Measurements from ENCODE around the gene ATG10.
"Not testable (repeated sequence)": the region's sequence is repeated elsewhere in the genome, so short reads cannot be mapped to it uniquely, and the experiment has no call there.

ATG10 gene

DNA sequence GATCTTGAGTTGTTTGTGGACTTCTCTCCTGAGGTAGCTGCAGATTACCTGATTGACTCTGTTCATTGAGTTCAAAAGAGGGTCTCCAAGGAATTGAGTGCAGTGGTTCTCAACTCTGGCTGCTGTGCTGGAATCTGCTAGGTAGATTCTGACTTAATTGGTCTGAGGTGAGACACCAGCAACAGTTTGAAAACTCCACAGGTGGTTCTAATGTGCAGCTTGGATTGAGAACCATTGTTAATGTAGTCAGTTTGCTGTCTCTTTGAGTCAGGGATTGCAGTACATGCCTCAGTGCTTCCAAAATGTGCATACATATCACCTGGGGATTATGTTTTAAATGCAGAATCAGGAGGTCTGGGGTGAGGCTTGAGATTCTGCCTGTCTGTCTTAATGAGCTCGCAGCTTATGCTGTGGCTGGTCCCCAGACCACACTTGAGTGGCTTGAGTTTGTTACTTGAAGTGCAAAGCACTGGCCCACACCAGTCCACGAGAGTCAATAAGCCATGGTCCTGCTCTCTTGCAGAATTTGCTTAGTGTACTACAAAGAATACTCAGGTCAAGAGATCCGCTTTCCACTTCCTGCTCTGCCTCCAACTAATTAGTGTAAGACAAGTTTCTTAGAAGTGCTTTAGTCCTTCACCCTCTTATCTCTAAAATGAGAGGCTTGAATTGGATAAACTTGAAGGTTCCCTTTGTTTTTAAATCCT lies 82.3 kb downstream of the ATG10 start:
- DNase-seq (ENCODE audit: low read depth in 1 of 2, low spot score in 1 of 2): no peak

DNA sequence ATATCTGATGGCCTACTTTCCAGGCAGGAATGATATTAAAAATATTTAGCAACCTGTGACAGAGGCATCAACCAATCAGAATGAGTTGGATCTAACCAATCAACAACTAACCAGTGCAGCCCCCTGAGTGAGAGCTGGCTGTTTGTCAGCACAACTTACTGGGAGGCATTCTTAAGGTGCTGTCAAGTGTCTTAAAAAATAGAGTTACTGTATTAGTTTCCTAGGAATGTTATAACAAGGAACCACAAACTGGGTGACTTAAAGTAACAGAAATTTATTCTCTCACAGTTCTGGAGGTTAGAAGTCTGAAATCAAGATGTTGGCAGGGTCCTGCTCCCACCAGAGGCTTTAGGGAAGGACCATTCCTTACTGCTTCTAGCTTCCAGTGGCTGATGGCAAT lies 85.2 kb downstream of the ATG10 start:
- DNase-seq (ENCODE audit: low read depth in 1 of 2, low spot score in 1 of 2): no peak

DNA sequence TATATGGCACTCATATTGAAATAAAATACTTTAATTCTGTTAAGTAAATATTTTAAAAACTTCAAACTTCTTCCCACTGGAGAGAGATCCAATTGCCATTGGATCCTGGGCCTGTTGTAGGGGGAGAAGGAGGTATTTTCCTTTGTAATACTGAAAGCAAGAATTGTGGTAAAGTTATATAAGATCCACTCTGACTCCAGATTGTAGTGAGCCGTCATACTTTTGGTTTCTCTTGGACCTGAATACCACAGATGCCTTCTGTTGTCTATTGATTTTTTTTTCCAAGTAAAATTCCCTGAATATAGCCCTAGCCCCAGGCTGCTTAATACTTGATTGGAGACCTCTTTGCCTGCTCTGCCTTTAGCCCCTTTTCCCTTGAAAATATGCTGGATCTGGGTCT lies 86.9 kb downstream of the ATG10 start:
- no peak for DNase-seq (ENCODE audit: low read depth in 1 of 2, low spot score in 1 of 2)

DNA sequence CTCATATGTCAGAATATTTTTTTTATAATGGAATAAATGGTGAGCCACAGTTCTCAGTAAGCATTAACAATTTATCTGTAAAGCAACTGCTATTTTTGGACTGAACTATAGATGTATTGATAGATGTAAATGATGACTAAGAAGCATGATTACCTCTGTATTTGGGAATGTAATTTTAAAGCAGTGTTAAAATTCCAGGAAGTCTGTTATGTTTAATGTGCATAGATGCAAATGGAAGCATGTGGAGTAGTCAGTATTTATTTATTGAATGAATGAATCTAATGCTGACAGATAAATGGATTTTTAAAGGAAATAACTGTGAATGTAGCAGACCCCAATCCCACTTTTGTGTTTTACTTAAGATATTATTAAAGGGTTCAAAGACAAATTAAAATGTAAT lies 95.0 kb downstream of the ATG10 start:
- DNase-seq (ENCODE audit: low read depth in 1 of 2, low spot score in 1 of 2): no peak

DNA sequence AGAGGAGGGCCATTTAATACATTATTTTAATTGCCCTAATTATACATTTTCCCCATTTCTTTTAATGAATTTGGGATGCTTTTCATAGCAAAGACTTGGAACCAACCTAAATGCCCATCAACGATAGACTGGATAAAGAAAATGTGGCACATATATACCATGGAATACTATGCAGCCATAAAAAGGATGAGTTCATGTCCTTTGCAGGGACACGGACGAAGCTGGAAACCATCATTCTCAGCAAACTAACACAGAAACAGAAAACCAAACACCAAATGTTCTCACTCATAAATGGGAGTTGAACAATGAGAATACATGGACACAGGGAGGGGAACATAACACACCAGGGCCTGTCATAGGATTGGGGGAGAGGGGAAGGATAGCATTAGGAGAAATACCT lies 96.2 kb downstream of the ATG10 start:
- not testable (repeated sequence) for DNase-seq (ENCODE audit: low read depth in 1 of 2, low spot score in 1 of 2)

DNA sequence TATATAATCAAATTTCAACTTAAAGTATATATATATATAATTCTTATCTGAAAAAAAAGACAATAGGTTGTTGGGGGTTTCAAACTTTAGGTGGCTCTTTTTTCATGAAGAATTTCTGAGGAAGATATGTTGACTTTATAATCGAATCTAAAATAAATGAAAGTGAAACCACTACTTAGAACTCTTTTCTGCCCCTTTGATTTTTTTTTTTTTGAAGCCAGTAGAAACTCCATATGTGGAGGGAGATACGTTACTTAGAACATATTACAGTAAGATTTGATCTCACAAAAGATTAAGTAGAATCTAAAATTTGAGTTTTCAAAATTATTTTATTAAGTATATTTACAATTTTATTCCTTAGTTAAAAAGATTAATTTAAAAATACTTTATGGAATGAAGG lies 96.9 kb downstream of the ATG10 start:
- no peak for DNase-seq (ENCODE audit: low read depth in 1 of 2, low spot score in 1 of 2)

DNA sequence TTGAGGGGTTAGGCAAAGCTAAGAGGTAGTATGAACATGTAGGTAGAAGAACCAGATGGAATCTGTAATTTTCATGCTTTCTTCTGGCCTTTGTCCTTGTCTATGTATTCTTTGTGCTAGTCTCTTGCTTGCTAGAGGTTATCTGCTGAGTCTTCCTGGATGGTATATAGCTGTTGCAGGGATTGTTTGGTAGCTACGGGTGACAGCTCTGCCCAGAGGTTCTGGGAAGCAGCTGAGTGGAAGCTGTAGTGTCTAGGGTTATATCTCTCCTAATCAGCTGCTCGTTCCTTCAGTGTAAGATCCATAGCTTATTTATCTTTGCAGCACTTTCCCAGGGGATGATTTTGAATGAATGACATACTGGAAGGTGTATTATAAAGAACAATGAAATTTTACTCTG lies 100.3 kb downstream of the ATG10 start:
- DNase-seq (ENCODE audit: low read depth in 1 of 2, low spot score in 1 of 2): no peak

DNA sequence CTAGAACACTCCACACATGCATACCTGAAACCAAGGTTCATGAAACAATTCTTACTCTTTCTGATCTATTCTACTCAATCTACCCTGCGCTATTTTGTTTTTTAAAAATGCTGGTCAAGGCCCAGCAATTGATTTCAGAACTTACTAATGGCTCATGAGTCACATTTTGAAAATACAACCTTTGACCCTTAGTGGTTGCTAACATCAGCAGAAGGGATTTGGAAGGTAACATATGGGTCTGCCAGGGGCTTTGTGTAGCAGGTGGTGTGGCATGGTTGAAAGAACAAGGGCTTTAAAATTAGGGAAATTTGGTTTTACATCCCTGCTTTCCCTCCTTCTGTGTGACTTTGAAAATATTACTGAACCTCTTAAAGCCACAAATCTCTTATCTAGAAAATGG lies 101.4 kb downstream of the ATG10 start:
- DNase-seq (ENCODE audit: low read depth in 1 of 2, low spot score in 1 of 2): no peak

DNA sequence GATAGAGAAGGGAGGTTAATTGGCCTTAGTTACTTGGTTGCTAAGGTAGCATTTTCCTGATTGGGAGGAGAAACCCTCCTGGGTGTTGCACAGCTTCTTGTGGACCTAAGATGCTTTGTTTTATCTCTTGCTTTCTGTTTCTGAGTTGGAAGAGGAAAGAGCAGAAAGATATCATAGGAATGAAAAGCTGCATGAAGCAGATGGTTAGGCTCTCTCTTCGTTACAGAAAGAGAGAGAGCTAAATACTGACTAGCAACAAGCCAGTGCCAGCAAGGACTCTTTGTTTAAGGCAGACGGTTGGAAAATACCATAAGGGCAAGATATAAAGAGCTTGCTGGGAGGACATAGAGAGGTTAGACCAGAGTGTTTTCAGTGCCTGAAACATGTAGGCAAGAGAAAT lies 103.1 kb downstream of the ATG10 start:
- no peak for DNase-seq (ENCODE audit: low read depth in 1 of 2, low spot score in 1 of 2)

DNA sequence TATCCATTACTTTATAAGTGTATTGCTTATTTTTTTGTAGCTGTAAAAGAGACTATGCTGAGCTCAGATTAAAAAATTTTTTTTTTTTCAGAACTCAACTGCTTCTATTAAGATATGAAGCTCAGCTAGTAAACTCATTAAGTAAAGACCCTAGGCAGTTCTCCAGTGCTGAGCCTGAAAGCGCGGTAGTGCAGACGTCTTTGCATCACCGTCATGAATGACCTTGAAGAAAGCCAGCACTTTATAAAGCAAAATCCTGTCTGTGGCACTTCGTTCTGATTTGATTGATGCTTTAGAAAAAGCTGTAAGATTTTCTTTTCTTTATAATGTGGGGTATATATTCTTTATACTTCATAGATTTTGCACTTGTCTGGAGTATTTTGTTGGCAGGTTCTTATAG lies 105.7 kb downstream of the ATG10 start:
- no peak for DNase-seq (ENCODE audit: low read depth in 1 of 2, low spot score in 1 of 2)

DNA sequence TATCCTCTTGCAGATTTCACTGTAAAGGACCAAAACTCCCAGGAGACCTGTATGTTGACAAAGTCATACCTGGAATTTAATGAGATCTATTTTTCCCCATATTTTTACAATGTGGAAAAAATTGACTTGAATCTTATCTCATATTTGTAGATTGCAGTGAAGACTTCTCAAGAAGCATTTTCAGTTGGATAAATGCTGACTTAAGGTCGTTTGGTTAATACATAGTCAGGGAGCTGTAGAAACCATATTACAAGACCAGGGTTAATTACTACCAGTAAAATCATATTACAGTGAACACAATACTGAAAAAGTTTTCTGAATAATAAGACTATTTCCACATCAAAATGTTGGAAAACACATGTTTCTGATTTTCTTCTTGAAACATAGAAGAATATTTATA lies 119.8 kb downstream of the ATG10 start:
- no peak for DNase-seq (ENCODE audit: low read depth in 1 of 2, low spot score in 1 of 2)

DNA sequence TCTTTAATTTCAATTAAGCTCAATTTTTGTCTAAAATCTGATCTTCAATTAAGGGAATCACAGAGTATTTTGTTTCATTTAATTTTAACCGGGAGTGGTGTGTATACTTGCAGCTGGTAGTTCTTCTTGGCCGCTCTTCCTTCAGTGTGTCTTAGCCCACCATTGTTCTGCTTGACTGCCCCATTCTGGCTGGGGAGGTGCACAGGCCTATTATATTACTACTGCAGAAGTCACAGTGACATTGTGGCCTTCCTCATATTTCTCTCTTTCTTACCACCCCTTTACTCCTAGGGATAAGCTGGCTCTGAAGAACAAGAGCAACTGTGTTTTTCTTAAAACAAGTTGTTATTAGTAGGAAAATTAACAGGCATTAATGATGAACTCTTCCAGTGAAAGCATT lies 123.7 kb downstream of the ATG10 start:
- no peak for DNase-seq (ENCODE audit: low read depth in 1 of 2, low spot score in 1 of 2)

DNA sequence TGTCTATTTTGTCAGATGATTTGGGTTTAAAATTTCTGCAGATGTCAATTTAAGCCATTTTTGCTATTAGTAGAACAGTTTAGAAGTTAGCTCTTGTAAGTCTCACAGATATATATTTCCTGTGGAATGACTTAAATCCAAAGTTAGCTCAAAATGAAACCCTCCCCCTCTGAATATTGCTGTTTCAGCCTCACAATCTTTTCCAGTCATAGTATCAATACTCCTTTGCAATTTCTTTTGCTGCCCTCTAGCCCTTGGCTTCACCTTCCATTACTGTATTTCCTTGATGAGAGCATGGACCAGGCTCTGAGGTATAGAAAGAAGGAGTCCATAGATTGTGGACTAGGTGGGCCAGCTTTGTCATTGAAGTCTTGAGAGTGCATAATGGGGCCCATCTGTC lies 124.4 kb downstream of the ATG10 start:
- DNase-seq (ENCODE audit: low read depth in 1 of 2, low spot score in 1 of 2): no peak

DNA sequence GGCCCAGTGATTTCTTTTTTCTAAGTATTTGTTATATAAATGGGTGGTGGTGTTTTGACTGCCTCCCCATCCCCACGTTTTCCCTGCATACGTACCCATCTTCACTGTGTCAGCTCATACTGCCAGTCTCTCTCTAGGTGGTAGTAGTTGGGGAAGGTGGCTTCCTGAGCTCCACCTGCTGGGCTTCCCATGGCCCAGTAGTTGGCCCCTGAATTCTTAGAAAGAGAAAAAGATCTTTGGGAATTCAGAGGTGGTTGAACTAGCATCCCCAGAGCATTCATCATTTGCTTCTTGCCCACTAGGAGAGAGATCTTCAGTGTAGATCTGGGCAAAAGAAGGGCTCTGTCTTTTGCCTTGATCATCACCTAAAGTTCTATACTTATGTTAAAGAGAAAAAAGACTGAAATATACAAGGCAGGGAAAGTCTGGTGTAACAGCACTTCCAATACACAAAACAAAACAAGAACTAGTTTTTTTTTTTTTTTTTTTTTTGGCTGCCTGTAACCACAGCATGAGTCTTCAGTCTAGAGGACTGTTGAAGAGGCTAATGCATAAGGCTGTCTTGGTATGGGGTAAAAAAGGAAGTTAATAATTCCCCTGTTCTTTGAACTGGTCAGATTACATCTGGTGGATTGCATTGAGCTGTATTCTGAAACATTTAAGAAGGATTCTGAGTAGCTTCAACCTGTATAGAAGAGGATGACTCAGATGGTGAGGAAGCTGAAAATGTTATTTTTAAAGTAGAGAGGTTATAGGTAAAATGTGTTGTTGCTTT lies 128.7 kb downstream of the ATG10 start:
- no peak for DNase-seq (ENCODE audit: low read depth in 1 of 2, low spot score in 1 of 2)

DNA sequence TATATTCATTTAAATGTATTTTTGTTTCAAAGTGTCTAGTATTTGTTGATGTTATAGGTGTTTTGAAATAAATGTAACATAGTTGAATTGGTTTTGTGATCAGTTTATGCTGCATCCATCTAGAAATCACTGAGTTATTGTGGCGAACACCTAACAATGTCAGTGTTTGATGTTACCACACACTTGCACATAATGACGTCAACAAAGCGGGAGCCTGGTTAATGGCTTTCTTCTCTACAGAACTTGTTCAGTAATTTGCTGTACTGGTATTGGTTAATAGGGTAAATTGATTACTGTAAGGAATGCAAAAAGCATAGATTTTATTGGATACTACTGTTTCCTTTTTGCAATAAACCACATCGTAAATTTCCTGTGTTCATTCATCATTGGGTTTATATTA lies 133.0 kb downstream of the ATG10 start:
- DNase-seq (ENCODE audit: low read depth in 1 of 2, low spot score in 1 of 2): no peak

DNA sequence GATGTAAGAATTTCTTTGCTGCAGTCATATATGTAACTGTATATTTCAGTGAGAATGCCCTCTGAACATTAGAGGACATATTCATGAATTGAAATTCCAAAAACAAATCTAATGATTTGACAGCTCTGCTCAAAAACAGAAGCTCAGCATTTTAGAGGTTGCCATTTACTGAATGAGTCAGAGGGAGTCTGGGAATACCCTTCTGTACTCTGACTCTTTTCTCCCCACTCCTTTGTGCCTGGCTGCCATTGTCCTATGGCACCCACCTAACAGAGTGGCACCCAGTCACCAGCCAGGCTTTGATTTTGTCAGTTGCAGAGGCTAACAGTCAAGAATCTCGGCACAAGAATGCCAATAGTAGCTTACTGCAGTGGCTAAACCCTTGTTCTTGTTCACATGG lies 133.6 kb downstream of the ATG10 start:
- no peak for DNase-seq (ENCODE audit: low read depth in 1 of 2, low spot score in 1 of 2)

DNA sequence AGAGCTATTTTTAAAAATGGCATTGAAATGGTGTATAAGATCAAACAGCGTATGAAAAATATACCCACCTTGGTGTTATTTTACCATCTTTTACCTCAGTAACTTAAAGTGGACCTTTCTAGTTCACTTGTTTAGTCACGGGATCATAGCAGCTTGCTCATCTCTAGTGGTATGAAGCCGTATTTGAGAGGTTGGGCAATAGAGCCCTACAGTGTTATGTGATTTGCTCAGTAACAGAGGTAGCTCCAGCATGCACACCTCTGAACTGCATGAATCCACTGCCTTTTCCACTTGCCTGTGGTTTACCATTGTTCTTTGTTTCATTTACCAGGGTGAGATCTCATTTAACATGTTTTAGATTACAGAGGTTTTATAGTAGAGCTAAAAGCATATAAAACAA lies 134.4 kb downstream of the ATG10 start:
- no peak for DNase-seq (ENCODE audit: low read depth in 1 of 2, low spot score in 1 of 2)

DNA sequence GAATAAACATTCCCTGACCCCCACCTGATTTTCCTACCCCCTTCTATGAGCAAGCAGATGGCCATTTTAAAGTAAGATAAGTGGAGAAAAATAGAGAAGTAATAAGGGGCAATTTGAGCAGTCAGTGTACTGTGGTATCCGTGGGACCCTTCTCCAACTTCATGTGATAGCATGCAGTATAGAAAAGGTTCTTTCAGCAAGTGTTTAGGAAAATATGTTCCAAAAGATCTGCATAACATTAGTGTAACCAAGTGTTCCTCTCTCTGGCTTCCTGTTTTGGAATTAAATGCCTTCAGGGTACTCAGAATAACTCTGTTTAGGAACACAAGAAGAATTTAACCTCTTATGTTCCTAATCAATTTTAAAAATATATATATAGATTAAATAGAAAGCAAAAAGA lies 134.9 kb downstream of the ATG10 start:
- DNase-seq (ENCODE audit: low read depth in 1 of 2, low spot score in 1 of 2): no peak

DNA sequence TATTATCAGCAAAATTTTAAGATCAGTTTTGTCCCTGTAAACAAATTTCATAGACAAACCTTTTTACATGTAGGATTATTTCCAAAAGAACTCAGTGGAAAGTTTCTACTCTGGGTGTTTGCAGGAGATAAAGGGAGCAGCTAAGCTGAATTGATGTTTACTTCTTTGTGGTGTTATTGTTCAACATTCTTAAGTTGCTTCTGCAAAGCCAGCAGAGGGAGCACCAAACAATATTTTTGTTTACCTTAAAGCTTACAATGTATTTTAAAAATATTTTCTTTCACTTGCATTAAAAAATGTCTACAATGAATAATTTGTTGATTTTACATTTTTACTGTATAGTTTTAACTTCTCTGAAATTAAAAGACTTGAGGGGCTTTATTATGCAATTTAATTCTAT lies 135.4 kb downstream of the ATG10 start:
- no peak for DNase-seq (ENCODE audit: low read depth in 1 of 2, low spot score in 1 of 2)

DNA sequence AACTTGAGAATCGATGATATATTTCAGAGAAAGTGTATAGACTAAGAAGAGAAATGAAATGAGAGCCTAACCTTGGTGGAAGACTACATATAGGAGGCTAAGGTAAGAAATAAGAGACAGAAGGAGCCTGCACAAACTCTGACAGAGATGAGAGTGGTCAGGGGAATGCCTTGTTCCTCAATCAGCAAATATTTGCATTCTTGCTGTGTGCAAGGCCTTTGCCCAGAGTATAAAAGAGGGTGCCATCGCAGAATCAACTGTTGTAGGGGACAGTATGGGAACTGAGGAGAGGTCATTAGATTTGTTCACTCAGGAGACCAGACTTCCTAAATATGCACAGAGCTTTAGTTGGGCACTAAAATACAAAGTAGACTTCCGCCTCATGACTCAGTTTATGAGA lies 137.2 kb downstream of the ATG10 start:
- DNase-seq (ENCODE audit: low read depth in 1 of 2, low spot score in 1 of 2): no peak

DNA sequence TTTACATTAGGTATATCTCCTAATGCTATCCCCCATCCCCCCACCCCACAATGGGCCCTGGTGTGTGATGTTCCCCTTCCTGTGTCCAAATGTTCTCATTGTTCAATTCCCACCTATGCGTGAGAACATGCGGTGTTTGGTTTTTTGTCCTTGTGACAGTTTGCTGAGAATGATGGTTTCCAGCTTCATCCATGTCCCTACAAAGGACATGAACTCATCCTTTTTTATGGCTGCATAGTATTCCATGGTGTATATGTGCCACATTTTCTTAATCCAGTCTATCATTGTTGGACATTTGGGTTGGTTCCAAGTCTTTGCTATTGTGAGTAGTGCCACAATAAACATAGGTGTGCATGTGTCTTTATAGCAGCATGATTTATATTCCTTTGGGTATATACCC lies 138.1 kb downstream of the ATG10 start:
- DNase-seq (ENCODE audit: low read depth in 1 of 2, low spot score in 1 of 2): not testable (repeated sequence)

DNA sequence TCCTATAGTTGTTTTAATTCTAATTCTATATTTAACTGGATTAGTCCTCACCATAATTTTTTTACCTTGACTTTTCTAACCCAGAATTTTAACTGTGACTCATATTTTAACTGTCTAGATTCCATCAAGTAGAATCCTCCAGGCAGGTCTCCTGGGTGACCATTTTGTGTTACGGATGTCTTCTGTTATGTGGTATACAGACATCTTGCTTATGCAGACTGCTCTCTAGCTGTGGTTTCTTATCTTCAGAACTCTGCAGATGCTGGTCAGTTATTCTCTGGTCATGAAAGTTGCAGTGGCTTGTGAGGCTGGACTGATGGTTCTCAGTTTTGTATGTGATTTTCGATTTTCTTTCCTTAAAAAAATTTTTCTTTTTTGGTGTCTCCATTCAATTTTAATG lies 139.4 kb downstream of the ATG10 start:
- no peak for DNase-seq (ENCODE audit: low read depth in 1 of 2, low spot score in 1 of 2)

DNA sequence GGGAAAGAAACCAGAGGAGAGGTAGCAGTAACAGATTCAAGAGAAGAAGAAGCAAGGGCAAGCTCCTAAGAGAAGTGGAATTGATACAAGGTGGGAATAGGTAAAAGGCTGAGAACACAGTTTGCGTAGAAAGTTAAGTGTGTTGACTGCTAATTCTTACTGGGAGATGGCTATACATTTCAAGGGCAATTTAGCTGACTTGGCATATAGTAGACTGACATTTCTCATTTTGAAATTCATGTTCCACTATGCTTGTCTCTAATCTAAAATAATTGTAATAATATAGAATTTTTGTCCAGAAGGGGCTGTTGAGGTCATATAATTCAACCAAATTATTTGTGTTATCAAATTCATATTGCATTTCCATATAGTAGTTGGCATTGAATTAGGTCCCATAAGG lies 144.0 kb downstream of the ATG10 start:
- no peak for DNase-seq (ENCODE audit: low read depth in 1 of 2, low spot score in 1 of 2)
